AG08396 (cell line): ENCODE data around the gene SLC41A2.
"Not testable (repeated sequence)": the region's sequence is repeated elsewhere in the genome, so short reads cannot be mapped to it uniquely, and the experiment has no call there.

Experiments
- DNase-seq: peaks from one replicate; pipeline ENCODE4 v3.0.0; 2012; ENCODE audit warnings: low spot score, mixed read lengths

The SLC41A2 gene, protein sequence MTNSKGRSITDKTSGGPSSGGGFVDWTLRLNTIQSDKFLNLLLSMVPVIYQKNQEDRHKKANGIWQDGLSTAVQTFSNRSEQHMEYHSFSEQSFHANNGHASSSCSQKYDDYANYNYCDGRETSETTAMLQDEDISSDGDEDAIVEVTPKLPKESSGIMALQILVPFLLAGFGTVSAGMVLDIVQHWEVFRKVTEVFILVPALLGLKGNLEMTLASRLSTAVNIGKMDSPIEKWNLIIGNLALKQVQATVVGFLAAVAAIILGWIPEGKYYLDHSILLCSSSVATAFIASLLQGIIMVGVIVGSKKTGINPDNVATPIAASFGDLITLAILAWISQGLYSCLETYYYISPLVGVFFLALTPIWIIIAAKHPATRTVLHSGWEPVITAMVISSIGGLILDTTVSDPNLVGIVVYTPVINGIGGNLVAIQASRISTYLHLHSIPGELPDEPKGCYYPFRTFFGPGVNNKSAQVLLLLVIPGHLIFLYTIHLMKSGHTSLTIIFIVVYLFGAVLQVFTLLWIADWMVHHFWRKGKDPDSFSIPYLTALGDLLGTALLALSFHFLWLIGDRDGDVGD

DNA sequence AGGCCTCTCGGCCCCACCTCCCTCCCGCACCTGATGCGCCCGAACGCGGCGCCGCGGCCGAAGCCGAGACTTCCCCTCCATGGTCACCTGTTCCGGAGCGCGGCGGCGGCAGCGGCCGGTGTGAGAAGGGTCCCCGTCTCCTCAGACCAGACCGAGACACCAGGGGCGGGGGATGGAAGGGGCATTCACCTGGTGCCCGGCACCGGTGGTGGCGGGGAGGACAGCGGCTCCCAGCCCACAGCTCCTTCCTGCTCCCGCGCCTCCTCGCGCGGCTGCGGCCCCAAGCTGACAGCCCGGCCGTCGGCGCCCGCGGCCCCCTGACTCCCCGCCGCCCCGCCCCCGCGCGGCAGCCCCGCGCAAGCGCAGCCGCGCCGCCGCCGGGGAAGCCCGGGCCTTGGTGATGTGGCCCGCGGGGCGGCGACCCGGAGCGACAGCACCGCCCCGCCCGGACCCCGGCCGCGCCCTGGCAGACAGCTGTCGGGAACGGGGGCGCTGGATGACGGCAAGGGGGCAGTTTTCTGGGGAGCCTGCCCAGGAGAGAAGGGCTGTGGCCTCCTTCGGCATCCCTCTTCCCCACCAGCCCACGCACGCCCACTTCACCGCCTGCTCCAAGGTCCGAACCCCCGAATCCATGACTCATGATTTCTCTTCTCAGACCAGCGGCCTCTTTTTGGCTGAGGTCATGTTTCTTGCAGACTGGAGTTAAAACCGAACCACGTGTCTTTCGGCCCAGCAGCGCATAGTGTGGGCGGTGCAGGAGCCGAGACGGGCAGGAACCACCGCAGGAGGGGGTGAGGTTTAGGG is at the start of gene SLC41A2:
SLC41A2 (minus strand) TSS at position 290 of the 804 bp plus-strand sequence. CDS start 29,763 bp downstream, outside the sequence.
- peak; percentile 94 for DNase-seq

DNA sequence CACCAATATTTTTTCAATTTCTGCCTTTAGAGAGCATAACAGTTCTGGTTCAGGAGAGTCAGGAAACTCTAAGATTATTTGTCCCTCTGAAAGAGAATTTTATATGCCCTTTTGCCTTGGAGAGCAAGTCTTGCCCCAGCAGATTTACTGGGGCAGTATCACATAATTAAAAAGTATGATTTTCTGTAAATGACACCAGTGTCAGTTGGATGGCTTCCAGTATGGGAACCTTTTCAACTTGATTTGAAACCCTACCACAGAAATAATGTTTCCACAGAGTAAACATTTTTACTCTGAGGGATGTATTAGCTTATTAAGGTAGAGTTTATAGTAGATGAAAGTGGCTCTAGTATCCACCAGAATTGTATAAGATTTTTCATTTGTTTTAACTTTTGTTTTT is 43.4 kb upstream of the SLC41A2 start:
- no peak for DNase-seq

DNA sequence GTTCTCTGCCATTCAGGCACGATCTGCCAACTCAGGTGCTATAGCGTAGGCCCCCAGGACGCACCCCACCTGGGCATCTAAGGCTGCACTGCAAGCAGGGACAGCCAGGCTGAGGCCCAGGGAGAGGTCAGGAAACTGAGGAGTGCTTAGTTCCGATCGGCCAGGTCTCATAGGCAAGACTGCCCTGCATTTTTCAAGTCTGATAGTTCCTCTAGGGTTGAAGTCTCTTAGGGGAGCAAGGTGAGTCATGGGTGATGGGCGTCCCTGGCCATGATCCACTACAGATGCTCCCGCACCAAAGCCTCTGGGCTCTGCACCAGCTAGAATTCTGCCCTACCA is 41.2 kb upstream of the SLC41A2 start:
- DNase-seq: no peak

DNA sequence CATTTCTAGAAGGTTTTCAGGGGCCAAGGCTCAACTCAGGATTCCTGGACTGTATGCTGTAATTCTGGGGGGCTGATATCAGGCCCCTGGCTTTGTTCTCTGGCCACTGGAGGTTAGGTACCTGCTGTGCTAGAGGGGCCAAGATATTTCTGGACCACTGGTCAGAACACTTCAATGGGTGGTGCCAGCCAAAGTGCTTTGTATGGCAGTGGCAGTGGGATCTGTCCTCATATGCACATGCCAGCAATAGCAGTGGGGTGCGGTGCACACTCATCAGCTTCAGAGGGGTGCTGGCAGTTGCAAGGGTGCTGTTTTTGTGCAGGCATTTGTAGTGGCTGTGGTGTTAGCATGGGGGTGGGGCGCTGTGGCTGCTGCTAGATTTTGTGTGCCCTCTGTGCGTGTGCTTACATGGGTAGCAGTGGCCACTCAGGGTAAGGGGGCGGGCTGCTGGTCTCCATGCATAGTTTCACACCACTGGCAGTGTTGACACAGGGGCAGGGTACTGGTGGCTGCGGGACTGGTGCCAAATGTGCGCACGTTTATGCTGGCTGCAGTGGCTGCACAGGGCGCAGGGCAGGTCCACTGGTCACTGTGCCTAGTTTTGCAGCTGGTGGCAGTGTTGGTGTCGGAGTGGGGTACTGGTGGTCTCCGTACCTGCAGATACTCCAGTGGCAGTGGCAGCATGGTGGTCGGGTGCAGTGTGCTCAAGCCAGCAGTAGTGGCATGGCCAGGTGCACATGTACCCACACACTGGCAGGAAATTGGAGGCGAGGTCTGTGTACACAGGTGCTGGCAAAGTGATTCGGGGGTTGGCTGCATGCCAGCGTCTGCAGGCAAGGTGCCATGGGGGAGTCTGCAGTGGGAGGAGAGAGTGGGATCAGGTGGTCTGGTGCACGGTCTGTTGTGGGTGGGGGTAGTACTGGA is 40.6 kb upstream of the SLC41A2 start:
- no peak for DNase-seq

DNA sequence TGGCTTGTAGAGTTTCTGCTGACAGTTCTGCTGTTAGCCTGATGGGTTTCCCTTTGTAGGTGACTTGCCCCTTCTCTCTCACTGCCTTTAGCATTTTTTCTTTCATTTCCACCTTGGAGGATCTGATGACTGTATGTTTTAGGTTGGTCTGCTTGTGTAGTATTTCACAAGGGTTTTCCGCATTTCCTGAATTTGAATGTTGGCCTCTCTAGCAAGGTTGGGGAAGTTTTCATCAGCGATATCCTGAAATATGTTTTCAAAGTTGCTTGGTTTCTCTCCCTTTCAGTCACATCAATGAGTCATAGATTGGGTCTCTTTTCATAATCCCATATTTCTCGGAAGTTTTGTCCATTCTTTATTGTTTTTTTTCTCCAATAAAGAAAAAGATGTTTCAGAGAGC is 39.5 kb upstream of the SLC41A2 start:
- no peak for DNase-seq

DNA sequence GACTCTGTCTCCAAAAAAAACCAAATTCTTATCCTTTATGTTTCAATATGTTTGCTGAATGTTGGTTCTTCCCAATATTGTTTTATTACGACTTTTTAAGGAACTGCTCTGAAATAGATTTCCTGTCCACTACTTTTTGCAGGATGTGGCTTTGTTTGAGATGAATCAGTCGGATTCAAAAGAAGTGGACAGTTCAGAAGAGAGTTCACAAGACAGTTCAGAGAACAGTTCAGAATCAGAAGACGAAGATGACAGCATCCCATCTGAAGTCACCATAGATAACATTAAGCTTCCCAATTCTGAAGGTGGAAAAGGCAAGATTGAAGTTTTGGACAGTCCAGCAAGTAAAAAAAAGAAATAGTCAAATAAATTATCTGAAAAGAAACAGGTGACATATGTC is 36.2 kb upstream of the SLC41A2 start:
- no peak for DNase-seq

DNA sequence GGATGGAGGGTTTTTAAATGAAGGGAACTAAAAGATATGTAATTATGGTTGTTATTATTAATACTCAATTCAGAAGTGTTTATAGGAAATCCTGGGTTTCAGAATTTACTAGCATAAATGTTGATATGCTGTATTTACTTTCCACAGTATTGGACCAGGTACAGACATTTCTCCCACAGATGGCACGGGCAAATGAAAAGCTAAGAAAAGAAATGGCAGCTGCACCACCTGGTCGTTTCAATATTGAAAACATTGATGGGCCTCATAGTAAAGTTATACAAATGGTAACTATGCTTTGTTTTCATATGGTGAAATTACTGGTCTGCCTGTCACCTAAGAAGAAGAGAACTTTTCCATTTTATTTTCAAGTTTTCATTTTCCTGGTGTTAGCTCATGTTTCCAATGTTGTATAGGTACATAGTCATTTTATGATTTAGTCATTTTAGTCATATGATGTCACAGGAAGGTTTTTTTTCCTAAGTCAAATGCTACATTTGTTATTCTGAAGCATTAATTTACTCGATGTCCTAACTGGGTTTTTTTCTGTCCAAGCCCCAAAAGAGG is 33.6 kb upstream of the SLC41A2 start:
- DNase-seq: no peak

DNA sequence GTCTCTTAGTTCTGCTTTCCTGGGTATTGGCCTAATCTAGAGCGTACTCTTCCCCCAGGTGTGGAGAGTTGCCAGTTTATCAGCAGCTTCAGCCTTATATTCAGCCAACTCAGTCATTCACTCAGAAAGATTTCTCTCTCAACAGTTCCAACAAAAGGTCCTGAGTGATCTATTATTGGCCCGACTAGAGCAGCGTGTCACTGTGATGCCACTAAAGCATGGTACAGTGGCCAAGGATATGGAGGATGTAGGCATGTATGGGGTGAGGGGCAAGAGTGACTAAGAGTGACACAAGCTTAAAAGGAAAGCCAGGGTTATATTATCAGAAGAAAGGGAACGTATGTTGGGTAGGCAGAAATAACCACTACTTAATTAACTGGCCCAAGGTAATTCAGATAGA is 32.9 kb upstream of the SLC41A2 start:
- DNase-seq: no peak

DNA sequence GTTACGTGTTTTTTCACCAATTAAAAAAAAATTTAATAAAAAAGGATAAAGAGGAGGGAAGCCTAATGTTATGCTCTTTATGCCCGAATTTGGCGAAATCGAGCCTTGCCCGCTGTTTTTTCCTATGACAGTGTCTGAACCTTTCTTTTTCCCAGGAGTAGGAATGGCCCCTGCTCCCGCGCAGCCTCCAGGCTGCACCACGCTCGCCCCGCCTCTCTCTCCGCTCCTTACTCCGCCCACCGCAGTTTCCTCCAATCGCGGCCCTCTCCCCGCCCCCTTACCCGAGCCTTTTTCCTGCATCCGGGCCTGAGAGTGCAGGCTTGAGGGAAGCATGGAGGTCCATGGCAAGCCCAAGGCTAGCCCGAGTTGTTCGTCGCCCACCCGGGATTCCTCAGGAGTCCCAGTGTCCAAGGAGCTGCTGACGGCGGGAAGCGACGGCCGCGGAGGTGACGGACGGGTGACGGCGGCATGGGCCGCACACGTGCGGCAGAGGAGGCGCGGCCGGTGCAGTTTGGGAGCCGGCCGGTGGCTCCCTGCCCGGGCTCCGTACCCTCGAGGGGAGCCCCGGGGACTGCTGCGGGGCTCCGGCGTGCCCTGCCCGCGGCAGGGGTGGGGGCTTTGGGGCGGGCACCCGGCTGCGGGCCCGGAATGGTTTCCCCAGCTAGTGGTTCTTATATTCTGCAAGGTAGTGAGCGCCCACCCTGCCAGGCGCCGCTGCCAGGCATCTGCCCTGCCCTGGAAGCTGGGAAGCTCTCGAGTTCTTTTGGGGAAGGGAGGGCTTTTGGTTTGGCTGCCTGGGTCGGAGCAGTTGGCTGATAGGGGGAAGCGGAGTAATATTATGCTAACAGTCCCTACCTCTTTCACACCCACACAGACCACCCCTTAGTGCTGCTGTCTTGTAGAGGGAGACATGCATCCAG is 28.2 kb upstream of the SLC41A2 start, which contains the start of gene NOPCHAP1:
NOPCHAP1 (plus strand) TSS at position 295 of the 920 bp plus-strand sequence; CDS start at position 332, 37 bp downstream.
- DNase-seq: peak; percentile 95

DNA sequence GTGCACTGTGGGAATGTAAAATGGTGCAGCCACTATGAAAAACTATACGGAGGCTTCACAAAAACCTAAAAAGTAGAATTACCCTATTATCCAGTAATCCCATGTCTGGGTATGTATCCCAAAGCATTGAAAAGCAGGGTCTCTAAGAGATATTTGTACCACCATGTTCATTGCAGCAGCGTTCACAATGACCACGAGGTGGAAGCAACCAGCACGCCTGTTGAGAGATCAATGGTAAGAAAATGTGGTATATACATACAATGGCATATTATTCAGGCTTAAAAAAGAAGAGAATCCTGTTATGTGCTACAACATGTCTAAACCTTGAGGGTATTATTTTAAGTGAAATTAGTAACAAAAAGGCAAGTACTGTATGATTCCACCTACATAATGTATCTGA is 27.1 kb upstream of the SLC41A2 start:
- no peak for DNase-seq

DNA sequence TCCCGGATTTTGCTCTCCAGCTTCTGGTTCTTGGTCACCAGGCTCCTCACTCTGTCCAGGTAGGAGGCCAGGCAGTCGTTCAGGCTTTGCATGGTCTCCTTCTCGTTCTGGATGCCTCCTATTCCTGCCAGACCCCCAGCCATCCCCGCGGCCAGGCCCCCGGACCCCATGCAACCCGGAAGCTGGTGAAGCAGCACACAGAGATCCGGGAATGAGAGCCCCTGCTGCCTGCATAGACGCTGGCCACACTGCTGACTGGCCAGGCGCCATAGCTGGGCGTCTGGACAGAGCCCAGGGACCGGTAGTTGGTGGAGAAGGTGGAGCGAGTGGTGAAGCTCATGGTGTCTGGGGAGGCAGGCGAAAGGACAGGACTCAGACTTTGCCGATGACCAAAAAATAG is 19.6 kb upstream of the SLC41A2 start:
- not testable (repeated sequence) for DNase-seq

DNA sequence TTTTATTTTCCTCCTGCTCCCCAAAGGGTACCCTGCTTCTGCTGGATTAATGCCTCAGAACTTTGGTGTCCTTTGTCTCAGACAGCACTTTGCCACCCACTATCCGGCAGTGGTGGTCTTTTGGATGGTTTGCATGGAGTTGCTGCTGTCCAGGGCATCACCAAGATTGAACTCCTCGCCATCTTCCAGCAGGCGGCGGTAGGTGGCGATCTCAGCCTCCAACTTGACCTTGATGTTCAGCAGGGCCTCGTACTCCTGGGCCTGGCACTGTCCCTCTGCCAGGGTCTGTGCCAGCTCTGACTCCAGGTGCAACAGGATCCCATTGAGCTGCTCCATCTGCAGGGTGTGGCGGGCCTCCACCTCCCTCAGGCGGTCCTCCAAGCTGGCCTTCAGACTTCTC is 18.6 kb upstream of the SLC41A2 start:
- DNase-seq: no peak

DNA sequence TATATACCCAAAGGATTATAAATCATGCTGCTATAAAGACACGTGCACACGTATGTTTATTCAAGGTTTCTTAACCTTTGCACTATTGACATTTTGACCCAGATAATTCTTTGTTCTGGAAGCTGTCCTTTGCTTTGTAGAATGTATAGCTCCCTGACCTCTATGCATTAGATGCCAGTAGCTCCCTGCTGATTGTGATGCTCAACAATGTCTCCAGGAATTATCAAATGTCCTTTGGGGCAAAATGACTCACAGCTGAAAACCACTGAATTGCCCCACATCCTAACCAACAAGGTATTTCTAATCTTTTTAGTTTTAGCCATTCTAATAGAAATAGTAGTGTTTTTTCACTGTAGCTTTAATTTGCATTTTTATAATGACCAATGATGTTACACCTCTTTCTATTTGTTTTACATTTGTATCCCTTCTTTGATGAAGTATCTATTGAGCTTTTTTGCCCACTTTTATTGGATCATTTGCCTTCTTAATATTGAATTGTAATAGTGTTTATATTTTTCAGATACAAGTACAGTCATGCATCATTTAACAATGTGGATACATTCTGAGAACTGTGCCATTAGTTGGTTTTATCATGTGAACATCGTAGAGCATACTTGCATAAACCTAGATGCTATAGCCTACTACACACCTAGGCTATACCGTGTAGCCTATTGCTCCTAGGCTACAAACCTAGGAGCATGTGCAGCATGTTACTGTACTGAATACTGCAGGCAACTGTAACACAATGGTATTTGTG is 17.7 kb upstream of the SLC41A2 start:
- DNase-seq: peak; percentile 38

DNA sequence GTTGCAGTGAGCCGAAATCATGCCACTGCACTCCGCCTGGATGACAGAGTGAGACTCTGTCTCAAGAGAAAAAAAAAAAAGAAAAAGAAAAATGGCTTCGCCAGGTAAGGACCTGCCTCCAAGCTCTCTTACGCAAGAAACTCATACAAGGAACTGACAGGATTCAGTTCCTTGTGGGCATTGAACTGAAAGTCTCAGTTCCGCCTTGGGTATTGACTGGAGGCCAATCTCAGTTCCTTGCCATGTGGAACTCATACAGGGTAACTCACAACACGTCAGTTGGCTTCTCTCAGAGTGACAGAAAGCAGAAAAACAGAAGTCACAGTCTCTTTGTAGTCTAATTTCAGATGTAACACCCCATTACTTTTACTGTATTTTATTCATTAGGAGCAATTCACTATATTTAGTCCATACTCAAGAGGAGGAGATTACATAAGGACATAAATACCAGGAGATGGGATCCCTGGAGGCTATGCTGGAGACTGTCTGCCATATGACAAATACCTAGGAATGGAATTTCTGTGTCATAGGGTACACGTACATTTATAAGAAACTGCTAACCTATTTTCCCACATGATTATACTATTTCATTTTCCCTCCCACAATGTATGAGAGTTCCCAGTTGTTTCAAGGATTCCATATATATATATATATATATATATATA is 16.7 kb upstream of the SLC41A2 start:
- no peak for DNase-seq

DNA sequence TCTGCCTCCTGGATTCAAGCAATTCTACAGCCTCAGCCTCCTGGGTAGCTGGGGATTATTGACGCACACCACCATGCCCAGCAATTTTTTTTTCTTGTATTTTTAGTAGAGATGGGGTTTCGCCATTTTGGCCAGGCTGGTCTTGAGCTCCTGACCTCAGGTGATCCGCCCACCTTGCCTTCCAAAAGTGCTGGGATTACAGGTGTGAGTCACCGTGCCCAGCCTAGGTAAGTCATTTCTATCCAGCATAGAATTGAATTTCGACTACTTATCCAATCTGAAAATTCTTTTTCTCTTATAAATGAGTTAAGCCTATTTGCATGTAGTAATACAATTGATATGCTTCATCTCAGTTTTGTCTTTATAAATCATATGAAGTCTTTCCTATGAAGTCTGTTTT is 15.2 kb upstream of the SLC41A2 start:
- no peak for DNase-seq

DNA sequence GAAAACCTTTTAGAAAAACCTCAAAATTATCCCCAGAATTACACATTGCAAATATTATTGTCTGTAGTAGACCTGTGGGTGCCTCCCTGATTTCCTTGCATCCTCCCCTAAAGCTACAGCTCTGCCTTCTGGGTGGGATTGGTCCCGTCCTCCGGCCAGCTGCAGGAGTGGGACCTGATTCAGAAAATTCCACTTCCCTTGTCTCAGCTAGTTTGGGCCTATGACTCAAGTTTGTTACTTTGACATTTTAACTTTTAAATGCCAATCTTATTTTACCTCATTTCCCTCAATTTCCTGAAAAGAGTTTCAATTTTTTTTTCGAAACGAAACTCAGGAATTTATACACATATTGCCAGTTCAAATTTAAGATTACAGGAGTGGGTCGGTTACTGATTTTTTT is 13.2 kb upstream of the SLC41A2 start:
- no peak for DNase-seq

DNA sequence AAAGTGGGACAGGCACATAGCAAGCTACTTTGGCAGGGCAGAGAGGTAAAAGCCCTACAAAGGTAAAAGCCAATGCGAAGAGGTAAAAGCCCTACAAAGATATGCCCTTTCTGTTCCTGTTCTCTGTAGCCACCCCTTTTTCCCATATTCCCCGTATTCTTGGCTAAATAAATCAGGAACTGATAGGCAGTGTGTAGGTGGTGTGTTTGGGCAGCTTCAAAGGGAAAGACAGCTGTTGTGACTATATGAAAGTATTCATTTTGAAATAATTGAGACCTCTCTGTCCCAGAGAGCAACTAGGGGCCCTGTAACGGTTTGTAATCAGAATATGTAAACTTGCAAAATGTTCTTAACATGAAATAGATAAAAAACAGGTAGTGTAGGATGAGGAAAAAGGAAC is 11.3 kb upstream of the SLC41A2 start:
- no peak for DNase-seq

DNA sequence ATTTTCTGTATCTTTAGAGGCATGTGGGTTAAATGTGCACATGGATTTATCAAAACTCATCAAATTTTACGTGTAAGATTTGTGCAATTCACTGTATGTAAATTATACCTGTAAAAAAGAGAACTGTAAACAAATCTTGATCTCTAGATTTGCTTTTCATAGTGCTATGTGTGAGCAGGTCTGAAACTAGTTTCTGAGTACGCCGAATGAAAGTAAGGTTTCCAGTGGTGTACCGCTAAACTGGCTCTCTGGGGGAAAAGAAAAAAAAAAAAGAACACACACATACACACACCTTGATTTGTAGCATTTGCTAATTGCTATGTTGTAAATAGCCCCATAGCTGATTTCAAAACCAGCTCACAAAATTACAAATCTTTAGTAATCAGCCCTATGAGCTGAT is 8.6 kb upstream of the SLC41A2 start:
- no peak for DNase-seq

DNA sequence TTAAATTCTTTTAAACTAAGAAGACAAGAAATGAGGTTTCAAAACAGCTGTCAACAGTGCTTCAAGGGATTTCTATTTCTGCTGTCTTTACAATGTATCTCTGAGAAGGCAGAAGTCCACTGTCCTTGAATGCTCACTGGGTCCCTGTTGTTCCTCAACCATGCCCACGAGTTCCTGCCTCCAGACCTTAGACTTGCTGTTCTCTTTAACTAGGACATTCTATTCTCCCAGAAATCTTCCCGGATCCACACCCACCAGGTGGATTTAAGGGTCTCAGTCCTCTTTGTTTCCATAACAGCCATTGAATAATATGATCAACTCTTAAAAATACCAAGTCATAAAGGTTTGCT is 6.7 kb upstream of the SLC41A2 start:
- no peak for DNase-seq
